HCT116 (cell line): ENCODE results near the gene POU5F2.

ENCODE experiments used
- ATF3 ChIP-seq: IDR thresholded peaks from 2 replicates; pipeline ENCODE4 v1.6.1; 2012
- CTCF ChIP-seq, 3 experiments: fragments of 200-600 bp in 1 of 3; sonication (generic) in 1 of 3; IDR thresholded peaks in 2 of 3; conservative IDR thresholded peaks in 1 of 3; 2 replicates each; pipeline ENCODE4 v1.5.1; 2012 to 2017; ENCODE audit warnings: low read depth in 2 of 3, low read length in 2 of 3, antibody characterized with exemption in 1 of 3, borderline replicate concordance in 1 of 3, control low read depth in 1 of 3, mild to moderate bottlenecking in 1 of 3, mixed read lengths in 1 of 3, mixed run types in 1 of 3, moderate library complexity in 1 of 3; ENCODE audit not compliant: insufficient read depth in 1 of 3

GRCh38 chr5:93748875-93749397, 7.5 kb upstream of the POU5F2 start:
- TF ChIP-seq ATF3 (no peak), CTCF (IDR thresholded peaks at IDR 0.05 in 2 of 3, conservative IDR thresholded peaks at IDR 0.05 in 1 of 3; ENCODE audit: borderline replicate concordance in 1 of 3, insufficient read depth in 1 of 3, low read depth in 2 of 3, low read length in 2 of 3) (no peak)
